NT2/D1 (cell line): ENCODE data around the gene CSAD.

Experiments used
- SUZ12 ChIP-seq: IDR thresholded peaks from 2 replicates; pipeline ENCODE4 v1.6.1; 2011; ENCODE audit not compliant: insufficient read length, insufficient read depth; ENCODE audit errors: extremely low read depth
- YY1 ChIP-seq: IDR thresholded peaks from 2 replicates; pipeline ENCODE4 v1.6.1; 2011; ENCODE audit not compliant: insufficient read length, insufficient read depth
- ZNF274 ChIP-seq: IDR thresholded peaks from 2 replicates; pipeline ENCODE4 v1.6.1; 2011; ENCODE audit warnings: mild to moderate bottlenecking, low read depth, low read length

DNA sequence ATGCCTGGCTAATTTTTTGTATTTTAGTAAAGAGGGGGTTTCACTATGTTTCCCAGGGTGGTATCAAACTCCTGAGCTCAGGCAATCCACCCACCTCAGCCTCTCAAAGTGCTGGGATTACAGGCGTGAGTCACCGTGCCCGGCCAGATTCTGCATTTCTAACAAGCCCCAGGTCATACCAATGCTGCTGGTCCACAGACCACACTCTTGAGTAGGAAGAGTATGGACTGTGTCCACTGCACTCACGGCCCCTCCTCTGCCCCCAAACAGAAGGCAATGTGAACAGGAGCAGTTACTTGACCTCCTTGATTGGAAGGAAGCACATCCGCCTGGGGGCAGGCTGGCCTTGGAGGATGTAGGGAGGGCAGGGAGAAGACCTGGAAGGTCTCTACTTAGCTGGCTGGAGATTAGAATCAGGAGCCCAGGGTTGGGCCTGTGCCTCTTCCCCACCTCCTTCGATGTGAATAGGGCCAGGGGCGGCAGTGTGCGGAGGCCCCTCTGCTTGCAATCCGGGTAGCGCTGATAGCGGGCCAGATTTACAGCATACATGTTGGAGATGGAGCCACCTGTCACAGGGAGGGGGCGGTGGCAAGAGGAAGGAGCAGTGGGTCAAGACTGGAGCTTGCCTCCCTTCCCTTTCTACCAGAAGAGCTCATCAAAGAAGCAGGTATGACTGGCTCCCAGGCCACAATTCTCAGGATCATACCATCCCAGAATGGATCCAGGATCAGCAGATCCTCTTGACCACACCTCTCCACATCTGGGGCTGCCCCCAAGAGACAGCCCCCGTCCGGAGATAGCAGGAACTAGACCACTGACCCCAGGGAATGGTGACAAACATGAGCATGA is 9.6 kb downstream of the CSAD start:
- TF ChIP-seq ZNF274, result no peak
- TF ChIP-seq YY1, result no peak
- no peak for TF ChIP-seq SUZ12
